HEK293 (cell line): Measurements from ENCODE around the gene GNG12.

Experiments
- CTCF ChIA-PET: fragments of 350-600 bp; formaldehyde crosslinking; extraction: SDS; loops from one replicate; lab custom pipeline; 2021; ENCODE audit warnings: antibody characterized with exemption; lab: Yijun Ruan, JAX
- POLR2A ChIA-PET: fragments of 300-600 bp; formaldehyde crosslinking; extraction: SDS; loops from one replicate; lab custom pipeline; 2020; ENCODE audit warnings: antibody characterized with exemption, inconsistent platforms; lab: Yijun Ruan, JAX
- H3K27ac ChIP-seq: fragments of 200-500 bp; sonication (Bioruptor generic); 2 replicates; pipeline ENCODE4 v1.5.1; 2014; ENCODE audit warnings: low read depth, low read length, control low read depth, inconsistent platforms; ENCODE audit errors: extremely low read depth
- H3K36me3 ChIP-seq, 2 experiments: fragments of 200-500 bp in 1 of 2; sonication (Bioruptor generic) in 1 of 2; 1 replicate in 1 of 2; 2 replicates in 1 of 2; pipeline ENCODE4 v1.5.1; 2014 to 2017; ENCODE audit warnings: inconsistent platforms in 2 of 2, low read length in 2 of 2; ENCODE audit not compliant: control insufficient read depth in 2 of 2, insufficient read depth in 1 of 2
- H3K4me1 ChIP-seq: fragments of 200-500 bp; sonication (Bioruptor generic); 2 replicates; pipeline ENCODE4 v1.5.1; 2014; ENCODE audit warnings: mild to moderate bottlenecking, low read length, inconsistent platforms; ENCODE audit not compliant: control insufficient read depth, insufficient read depth
- H3K4me3 ChIP-seq: 2 replicates; pipeline ENCODE4 v1.5.1; 2011; ENCODE audit warnings: low read depth, mild to moderate bottlenecking, control low read depth, low read length, moderate library complexity
- H3K9me3 ChIP-seq: fragments of 200-500 bp; sonication (Bioruptor generic); 2 replicates; pipeline ENCODE4 v1.5.1; 2014; ENCODE audit warnings: low read depth, low read length, inconsistent platforms; ENCODE audit not compliant: control insufficient read depth, insufficient read depth
- GLIS1 ChIP-seq: fragments of 450-650 bp; formaldehyde crosslinking; IDR thresholded peaks from 2 replicates; pipeline ENCODE4 v1.5.1; 2016; ENCODE audit warnings: missing biosample characterization, missing genetic modification characterization
- HOXD13 ChIP-seq: sonication (generic); formaldehyde crosslinking; IDR thresholded peaks from 2 replicates; pipeline ENCODE4 v1.8.0; 2022; ENCODE audit warnings: missing genetic modification reagents, borderline replicate concordance
- KLF1 ChIP-seq: fragments of 450-650 bp; formaldehyde crosslinking; IDR thresholded peaks from 2 replicates; pipeline ENCODE4 v1.5.1; 2016; ENCODE audit warnings: missing biosample characterization, missing genetic modification characterization
- KLF7 ChIP-seq: fragments of 450-650 bp; formaldehyde crosslinking; IDR thresholded peaks from 2 replicates; pipeline ENCODE4 v1.5.1; 2016; ENCODE audit warnings: missing biosample characterization, missing genetic modification characterization, borderline replicate concordance
- KLF9 ChIP-seq: fragments of 450-650 bp; formaldehyde crosslinking; IDR thresholded peaks from 2 replicates; pipeline ENCODE4 v1.5.1; 2016; ENCODE audit warnings: missing biosample characterization, missing genetic modification characterization, low read depth
- MEIS1 ChIP-seq: sonication (generic); formaldehyde crosslinking; IDR thresholded peaks from 2 replicates; pipeline ENCODE4 v1.8.1; 2022; ENCODE audit warnings: missing genetic modification reagents, mild to moderate bottlenecking, borderline replicate concordance
- SALL2 ChIP-seq: fragments of 450-650 bp; formaldehyde crosslinking; IDR thresholded peaks from 2 replicates; pipeline ENCODE4 v1.5.0; 2017; ENCODE audit warnings: missing biosample characterization, mild to moderate bottlenecking, missing genetic modification characterization, borderline replicate concordance
- SP3 ChIP-seq: fragments of 450-650 bp; formaldehyde crosslinking; IDR thresholded peaks from 2 replicates; pipeline ENCODE4 v1.5.1; 2016; ENCODE audit warnings: missing biosample characterization, missing genetic modification characterization
- ZBTB21 ChIP-seq: fragments of 450-650 bp; formaldehyde crosslinking; IDR thresholded peaks from 2 replicates; pipeline ENCODE4 v1.5.1; 2017; ENCODE audit warnings: missing biosample characterization, missing genetic modification characterization
- ZEB2 ChIP-seq: fragments of 450-650 bp; formaldehyde crosslinking; IDR thresholded peaks from 2 replicates; pipeline ENCODE4 v1.5.1; 2016; ENCODE audit warnings: missing biosample characterization, missing genetic modification characterization
- ZFHX2 ChIP-seq: fragments of 450-650 bp; formaldehyde crosslinking; conservative IDR thresholded peaks from 2 replicates; pipeline ENCODE4 v1.5.1; 2016; ENCODE audit warnings: missing biosample characterization, missing genetic modification characterization
- ZNF394 ChIP-seq: fragments of 450-650 bp; formaldehyde crosslinking; IDR thresholded peaks from 2 replicates; pipeline ENCODE4 v1.5.1; 2016; ENCODE audit warnings: missing biosample characterization, missing genetic modification characterization, mild to moderate bottlenecking, moderate library complexity, borderline replicate concordance
- ZNF423 ChIP-seq: fragments of 450-650 bp; formaldehyde crosslinking; IDR thresholded peaks from 2 replicates; pipeline ENCODE4 v1.5.1; 2016; ENCODE audit warnings: missing biosample characterization, missing genetic modification characterization
- ZNF548 ChIP-seq: fragments of 450-650 bp; formaldehyde crosslinking; IDR thresholded peaks from 2 replicates; pipeline ENCODE4 v1.5.1; 2016; ENCODE audit warnings: missing biosample characterization, missing genetic modification characterization
- ZNF624 ChIP-seq: fragments of 450-650 bp; formaldehyde crosslinking; IDR thresholded peaks from 2 replicates; pipeline ENCODE4 v1.5.1; 2017; ENCODE audit warnings: missing biosample characterization, missing genetic modification characterization
- ZNF670 ChIP-seq: fragments of 450-650 bp; formaldehyde crosslinking; IDR thresholded peaks from 2 replicates; pipeline ENCODE4 v1.5.1; 2016; ENCODE audit warnings: missing biosample characterization, missing genetic modification characterization, low read depth
- ZNF747 ChIP-seq: fragments of 450-650 bp; formaldehyde crosslinking; IDR thresholded peaks from 2 replicates; pipeline ENCODE4 v1.5.1; 2016; ENCODE audit warnings: missing biosample characterization, missing genetic modification characterization
- ZSCAN30 ChIP-seq: fragments of 450-650 bp; IDR thresholded peaks from 2 replicates; pipeline ENCODE4 v1.5.1; 2018; ENCODE audit warnings: missing biosample characterization, mild to moderate bottlenecking, missing genetic modification characterization, moderate library complexity
- TF ChIP-seq, protein P1 (sequence below): fragments of 450-650 bp; formaldehyde crosslinking; IDR thresholded peaks from 2 replicates; pipeline ENCODE4 v1.5.1; 2016; ENCODE audit warnings: missing biosample characterization, missing genetic modification characterization
- TF ChIP-seq, protein P2 (sequence below): fragments of 450-650 bp; formaldehyde crosslinking; IDR thresholded peaks from 2 replicates; pipeline ENCODE4 v1.5.1; 2017; ENCODE audit warnings: missing biosample characterization, mild to moderate bottlenecking, missing genetic modification characterization, moderate library complexity
- TF ChIP-seq, protein P3 (sequence below): fragments of 450-650 bp; formaldehyde crosslinking; IDR thresholded peaks from 2 replicates; pipeline ENCODE4; 2016; ENCODE audit warnings: missing biosample characterization, missing genetic modification characterization
- TF ChIP-seq, protein P4 (sequence below): fragments of 450-650 bp; formaldehyde crosslinking; IDR thresholded peaks from 2 replicates; pipeline ENCODE4 v1.5.0; 2017; ENCODE audit warnings: missing biosample characterization, missing genetic modification characterization, borderline replicate concordance
- TF ChIP-seq, protein P5 (sequence below): fragments of 450-650 bp; formaldehyde crosslinking; IDR thresholded peaks from 2 replicates; pipeline ENCODE4 v1.5.1; 2016; ENCODE audit warnings: missing biosample characterization, missing genetic modification characterization

Gene GNG12

DNA sequence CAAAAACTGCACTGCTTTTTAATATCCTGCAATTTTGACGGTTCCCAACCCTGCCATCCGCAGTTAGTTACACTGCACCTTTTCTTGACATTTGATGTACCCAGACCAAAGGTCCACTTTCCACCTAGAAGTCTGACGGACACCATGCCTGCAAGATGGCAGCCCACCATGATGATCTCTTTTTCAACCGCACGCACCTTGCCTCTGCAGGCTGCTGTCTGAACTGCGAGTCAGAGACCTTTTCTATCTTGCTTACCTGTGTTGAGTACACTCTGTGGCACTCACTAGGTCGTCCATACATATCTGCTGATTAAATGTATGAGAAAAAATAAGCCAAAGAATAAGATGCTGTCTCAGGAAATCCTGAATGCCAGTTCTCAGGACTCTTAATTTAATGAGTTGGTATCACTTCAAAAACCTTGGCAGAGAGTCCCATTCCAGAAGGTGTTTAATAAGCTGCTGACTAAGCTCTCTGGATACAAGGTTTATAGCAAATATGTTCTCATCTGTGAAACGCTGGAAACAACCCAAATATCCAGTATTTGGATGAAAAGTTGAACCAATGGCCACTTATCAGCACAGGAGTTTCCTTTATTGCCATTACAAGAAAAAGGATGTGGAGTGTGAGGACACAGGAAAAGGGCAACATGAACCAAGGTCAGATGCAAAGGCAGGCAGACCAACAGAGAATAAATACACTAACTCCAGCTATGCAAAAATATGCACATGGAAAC, 37.9 kb downstream of the GNG12 start (continued):
- no peak for TF ChIP-seq SP3
- no peak for TF ChIP-seq ZNF548 (tag by site-specific recombination)
- TF ChIP-seq MEIS1 (CRISPR knock-in tag), result no peak
- TF ChIP-seq ZEB2 (tag by site-specific recombination), result no peak
- no peak for TF ChIP-seq KLF9 (tag by site-specific recombination)

DNA sequence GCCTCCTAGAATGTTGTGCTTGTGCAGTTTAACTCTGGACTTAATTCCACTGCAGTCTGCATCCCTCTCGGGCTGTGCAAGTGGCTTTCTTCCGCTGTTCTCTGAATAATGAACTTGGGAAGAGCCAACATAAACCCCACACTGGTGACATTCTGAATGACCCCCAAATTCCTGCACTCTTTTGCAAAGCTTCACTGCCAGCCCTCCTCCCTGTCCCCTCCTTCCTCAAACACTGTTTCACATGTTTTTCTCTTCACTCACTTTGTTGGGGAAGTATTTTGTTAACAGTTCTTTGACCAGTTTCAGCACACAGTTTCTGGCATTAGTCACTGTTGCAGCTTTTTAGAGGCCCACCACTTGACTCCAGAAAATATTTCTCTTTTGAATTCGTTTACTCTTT, 39.7 kb downstream of the GNG12 start:
- no peaks in the 10 kb centered on the region for H3K9me3 ChIP-seq
- TF ChIP-seq, protein P1, sequence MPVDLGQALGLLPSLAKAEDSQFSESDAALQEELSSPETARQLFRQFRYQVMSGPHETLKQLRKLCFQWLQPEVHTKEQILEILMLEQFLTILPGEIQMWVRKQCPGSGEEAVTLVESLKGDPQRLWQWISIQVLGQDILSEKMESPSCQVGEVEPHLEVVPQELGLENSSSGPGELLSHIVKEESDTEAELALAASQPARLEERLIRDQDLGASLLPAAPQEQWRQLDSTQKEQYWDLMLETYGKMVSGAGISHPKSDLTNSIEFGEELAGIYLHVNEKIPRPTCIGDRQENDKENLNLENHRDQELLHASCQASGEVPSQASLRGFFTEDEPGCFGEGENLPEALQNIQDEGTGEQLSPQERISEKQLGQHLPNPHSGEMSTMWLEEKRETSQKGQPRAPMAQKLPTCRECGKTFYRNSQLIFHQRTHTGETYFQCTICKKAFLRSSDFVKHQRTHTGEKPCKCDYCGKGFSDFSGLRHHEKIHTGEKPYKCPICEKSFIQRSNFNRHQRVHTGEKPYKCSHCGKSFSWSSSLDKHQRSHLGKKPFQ (tag by site-specific recombination), result no peak
- TF ChIP-seq KLF7 (no peak), ZBTB21 (tag by site-specific recombination) (no peak), ZFHX2 (tag by site-specific recombination) (no peak), ZNF423 (tag by site-specific recombination) (no peak), ZSCAN30 (tag by site-specific recombination) (no peak), ZNF747 (tag by site-specific recombination) (no peak), SALL2 (no peak)
- TF ChIP-seq, protein P2, sequence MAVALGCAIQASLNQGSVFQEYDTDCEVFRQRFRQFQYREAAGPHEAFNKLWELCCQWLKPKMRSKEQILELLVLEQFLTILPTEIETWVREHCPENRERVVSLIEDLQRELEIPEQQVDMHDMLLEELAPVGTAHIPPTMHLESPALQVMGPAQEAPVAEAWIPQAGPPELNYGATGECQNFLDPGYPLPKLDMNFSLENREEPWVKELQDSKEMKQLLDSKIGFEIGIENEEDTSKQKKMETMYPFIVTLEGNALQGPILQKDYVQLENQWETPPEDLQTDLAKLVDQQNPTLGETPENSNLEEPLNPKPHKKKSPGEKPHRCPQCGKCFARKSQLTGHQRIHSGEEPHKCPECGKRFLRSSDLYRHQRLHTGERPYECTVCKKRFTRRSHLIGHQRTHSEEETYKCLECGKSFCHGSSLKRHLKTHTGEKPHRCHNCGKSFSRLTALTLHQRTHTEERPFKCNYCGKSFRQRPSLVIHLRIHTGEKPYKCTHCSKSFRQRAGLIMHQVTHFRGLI (tag by site-specific recombination), result no peak
- TF ChIP-seq, all 188 proteins: peak for 0
- CTCF ChIA-PET, result interaction anchor here (0.6 to 1.8 kb wide), 6 partner anchors 22 to 669 kb away, joined by 3 to 11 read pairs (median 4); partner anchors contain the start of gene GNG12
- Histone ChIP-seq H3K27ac (no peak overlapping the region), H3K4me1 (peaks cover 13% of the 10 kb centered on the region; the same call in 1 of the 2 replicates), H3K36me3 (no peaks in the 10 kb centered on the region), H3K4me3 (no peak overlapping the region)
- POLR2A ChIA-PET, result no interaction called here

DNA sequence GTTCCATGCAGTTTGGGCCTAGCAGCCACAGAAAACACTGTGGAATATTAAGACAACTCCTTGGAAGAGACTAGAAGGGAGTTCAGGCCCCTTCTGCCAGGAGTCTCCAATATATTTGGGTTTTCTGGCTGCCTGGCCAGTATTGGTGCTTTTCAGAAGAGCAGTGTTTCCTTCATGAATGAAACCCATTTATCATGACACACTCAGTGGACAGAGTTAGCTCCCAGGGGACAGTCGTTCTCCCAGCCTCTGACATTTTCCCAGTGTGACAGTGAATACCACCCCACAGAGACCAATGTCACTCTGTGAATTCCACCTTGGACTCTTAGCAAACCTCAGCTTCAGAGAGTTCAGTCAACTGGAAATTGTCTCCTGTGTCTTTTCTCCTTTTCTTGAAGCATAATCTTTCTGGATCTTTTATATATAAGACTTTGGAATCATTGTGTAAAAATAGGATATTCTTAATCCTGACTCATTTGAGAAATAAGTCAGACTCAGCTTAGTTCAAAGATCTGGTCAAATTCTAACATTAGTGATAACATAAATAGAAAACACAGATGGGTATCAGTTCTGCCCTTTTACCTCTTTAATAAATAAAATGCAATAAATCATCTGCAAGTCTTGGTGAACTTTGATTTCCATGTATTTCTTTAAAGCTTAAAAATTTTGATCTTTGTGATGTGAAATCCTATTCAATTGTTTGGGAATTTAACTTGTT, 40.4 kb downstream of the GNG12 start:
- TF ChIP-seq GLIS1, result 0 out of 2 replicates have a peak, but pooled peaks have one; percentile 6
- TF ChIP-seq, protein P3, sequence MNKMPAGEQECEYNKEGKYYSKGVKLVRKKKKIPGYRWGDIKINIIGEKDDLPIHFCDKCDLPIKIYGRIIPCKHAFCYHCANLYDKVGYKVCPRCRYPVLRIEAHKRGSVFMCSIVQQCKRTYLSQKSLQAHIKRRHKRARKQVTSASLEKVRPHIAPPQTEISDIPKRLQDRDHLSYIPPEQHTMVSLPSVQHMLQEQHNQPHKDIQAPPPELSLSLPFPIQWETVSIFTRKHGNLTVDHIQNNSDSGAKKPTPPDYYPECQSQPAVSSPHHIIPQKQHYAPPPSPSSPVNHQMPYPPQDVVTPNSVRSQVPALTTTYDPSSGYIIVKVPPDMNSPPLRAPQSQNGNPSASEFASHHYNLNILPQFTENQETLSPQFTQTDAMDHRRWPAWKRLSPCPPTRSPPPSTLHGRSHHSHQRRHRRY (tag by site-specific recombination), result no peak
- no peak for TF ChIP-seq ZNF670 (tag by site-specific recombination)
- TF ChIP-seq, protein P4, sequence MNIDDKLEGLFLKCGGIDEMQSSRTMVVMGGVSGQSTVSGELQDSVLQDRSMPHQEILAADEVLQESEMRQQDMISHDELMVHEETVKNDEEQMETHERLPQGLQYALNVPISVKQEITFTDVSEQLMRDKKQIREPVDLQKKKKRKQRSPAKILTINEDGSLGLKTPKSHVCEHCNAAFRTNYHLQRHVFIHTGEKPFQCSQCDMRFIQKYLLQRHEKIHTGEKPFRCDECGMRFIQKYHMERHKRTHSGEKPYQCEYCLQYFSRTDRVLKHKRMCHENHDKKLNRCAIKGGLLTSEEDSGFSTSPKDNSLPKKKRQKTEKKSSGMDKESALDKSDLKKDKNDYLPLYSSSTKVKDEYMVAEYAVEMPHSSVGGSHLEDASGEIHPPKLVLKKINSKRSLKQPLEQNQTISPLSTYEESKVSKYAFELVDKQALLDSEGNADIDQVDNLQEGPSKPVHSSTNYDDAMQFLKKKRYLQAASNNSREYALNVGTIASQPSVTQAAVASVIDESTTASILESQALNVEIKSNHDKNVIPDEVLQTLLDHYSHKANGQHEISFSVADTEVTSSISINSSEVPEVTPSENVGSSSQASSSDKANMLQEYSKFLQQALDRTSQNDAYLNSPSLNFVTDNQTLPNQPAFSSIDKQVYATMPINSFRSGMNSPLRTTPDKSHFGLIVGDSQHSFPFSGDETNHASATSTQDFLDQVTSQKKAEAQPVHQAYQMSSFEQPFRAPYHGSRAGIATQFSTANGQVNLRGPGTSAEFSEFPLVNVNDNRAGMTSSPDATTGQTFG (tag by site-specific recombination), result no peak
- no peak for TF ChIP-seq ZNF624 (tag by site-specific recombination)
- TF ChIP-seq KLF1 (tag by site-specific recombination), result no peak
- TF ChIP-seq, protein P5, sequence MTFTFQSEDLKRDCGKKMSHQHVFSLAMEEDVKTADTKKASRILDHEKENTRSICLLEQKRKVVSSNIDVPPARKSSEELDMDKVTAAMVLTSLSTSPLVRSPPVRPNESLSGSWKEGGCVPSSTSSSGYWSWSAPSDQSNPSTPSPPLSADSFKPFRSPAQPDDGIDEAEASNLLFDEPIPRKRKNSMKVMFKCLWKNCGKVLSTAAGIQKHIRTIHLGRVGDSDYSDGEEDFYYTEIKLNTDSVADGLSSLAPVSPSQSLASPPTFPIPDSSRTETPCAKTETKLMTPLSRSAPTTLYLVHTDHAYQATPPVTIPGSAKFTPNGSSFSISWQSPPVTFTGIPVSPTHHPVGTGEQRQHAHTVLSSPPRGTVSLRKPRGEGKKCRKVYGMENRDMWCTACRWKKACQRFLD (tag by site-specific recombination), result no peak
- TF ChIP-seq ZNF394 (tag by site-specific recombination), result no peak
- TF ChIP-seq HOXD13, result no peak
- no peaks in the 10 kb centered on the region for H3K9me3 ChIP-seq
- ChIA-PET POLR2A (interaction anchor here (2.0 kb wide), 1 partner anchor 38 kb away, joined by 6 read pairs; no protein-coding TSS in a partner anchor), CTCF (interaction anchor here (0.6 to 1.8 kb wide), 6 partner anchors 21 to 588 kb away, joined by 3 to 11 read pairs (median 4); partner anchors contain the start of gene GNG12)
- no peaks in the 10 kb centered on the region for H3K36me3 ChIP-seq
- H3K4me3 ChIP-seq, result no peak overlapping the region
- peaks cover 13% of the 10 kb centered on the region; the same call in 1 of the 2 replicates for H3K4me1 ChIP-seq
- no peak overlapping the region for H3K27ac ChIP-seq
